HCT116 (cell line): ENCODE results near the gene CENPC.

ENCODE experiments used
- ATF3 ChIP-seq: IDR thresholded peaks from 2 replicates; pipeline ENCODE4 v1.6.1; 2012
- CEBPB ChIP-seq: IDR thresholded peaks from 2 replicates; pipeline ENCODE4 v1.6.1; 2012; ENCODE audit warnings: low read depth
- CTCF ChIP-seq, 3 experiments: fragments of 200-600 bp in 1 of 3; sonication (generic) in 1 of 3; IDR thresholded peaks in 2 of 3; conservative IDR thresholded peaks in 1 of 3; 2 replicates each; pipeline ENCODE4 v1.5.1; 2012 to 2017; ENCODE audit warnings: low read depth in 2 of 3, low read length in 2 of 3, antibody characterized with exemption in 1 of 3, borderline replicate concordance in 1 of 3, control low read depth in 1 of 3, mild to moderate bottlenecking in 1 of 3, mixed read lengths in 1 of 3, mixed run types in 1 of 3, moderate library complexity in 1 of 3; ENCODE audit not compliant: insufficient read depth in 1 of 3
- EZH2 ChIP-seq: fragments of 200-600 bp; sonication (generic); IDR thresholded peaks from 2 replicates; pipeline ENCODE4 v1.6.1; 2017; ENCODE audit warnings: antibody characterized with exemption, mixed run types
- FOSL1 ChIP-seq: IDR thresholded peaks from 2 replicates; pipeline ENCODE4 v1.6.1; 2012; ENCODE audit warnings: low read depth
- POLR2A ChIP-seq: IDR thresholded peaks from 2 replicates; pipeline ENCODE4 v1.7.0; 2011; ENCODE audit warnings: borderline replicate concordance; ENCODE audit not compliant: insufficient read depth, insufficient read length; ENCODE audit errors: extremely low read depth
- POLR2AphosphoS5 ChIP-seq: IDR thresholded peaks from 2 replicates; pipeline ENCODE4 v1.6.1; 2011; ENCODE audit warnings: mild to moderate bottlenecking, low read depth, low read length, moderate library complexity
- REST ChIP-seq: IDR thresholded peaks from 2 replicates; pipeline ENCODE4 v1.6.1; 2012; ENCODE audit warnings: low read depth
- ZBTB33 ChIP-seq: IDR thresholded peaks from 2 replicates; pipeline ENCODE4 v1.6.1; 2011; ENCODE audit warnings: mild to moderate bottlenecking, low read length, moderate library complexity; ENCODE audit not compliant: insufficient replicate concordance; ENCODE audit errors: extremely low read depth
- ZFX ChIP-seq: fragments of 450-650 bp; IDR thresholded peaks from 2 replicates; pipeline ENCODE4 v1.6.1; 2017

GRCh38 chr4:67430989-67431388, 114.3 kb downstream of the CENPC start:
- TF ChIP-seq REST (no peak), ATF3 (no peak), CTCF (IDR thresholded peaks at IDR 0.05 in 2 of 3, conservative IDR thresholded peaks at IDR 0.05 in 1 of 3; ENCODE audit: borderline replicate concordance in 1 of 3, insufficient read depth in 1 of 3, low read depth in 2 of 3, low read length in 2 of 3) (no peak), EZH2 (no peak), POLR2AphosphoS5 (no peak), FOSL1 (no peak), ZBTB33 (no peak), POLR2A (no peak), CEBPB (no peak), ZFX (no peak)
